Measurements from ENCODE around the gene LIN9. TPM values are rescaled to one million over a fixed set of nuclear protein-coding genes. Genes with fewer than 3 reads are reported as not detected.

Gene LIN9
- total and polyA plus RNA-seq, 10 of the 15 experiments (the other 5 are each of a cell fraction or from before 2014, with no cell fraction given) = 5.9 to 13.5 (median 8.3) TPM

- in situ Hi-C loops (cut with MboI) (no loop called here), intact Hi-C loops (cut with micrococcal nuclease; ENCODE audit: unreplicated experiment) (no loop called here)
- H4K20me1 ChIP-seq (ENCODE audit: control insufficient read depth, insufficient read depth) = no peaks in the 10 kb centered on the region
- H3K27ac ChIP-seq (ENCODE audit: control insufficient read depth, insufficient read depth) = no peak overlapping the region
- no peaks in the 10 kb centered on the region for H3K36me3 ChIP-seq (ENCODE audit: control insufficient read depth in 2 of 2, insufficient read depth in 2 of 2, low read length in 1 of 2)
- no peak overlapping the region for H3K4me3 ChIP-seq
- no peak overlapping the region for H3K9ac ChIP-seq (ENCODE audit: control insufficient read depth, insufficient read depth, low read length)
- ChIA-PET RAD21 (ENCODE audit: unreplicated experiment) (interaction anchor here (1.1 kb wide), 1 partner anchor 23 kb away, joined by 3 read pairs; no protein-coding TSS in a partner anchor), SMC1A (ENCODE audit: uncharacterized antibody, unreplicated experiment) (interaction anchor here (0.7 to 2.2 kb wide), 4 partner anchors 22 to 513 kb away, joined by 3 to 6 read pairs (median 3); no protein-coding TSS in a partner anchor), CTCF (interaction anchor here (1.0 to 1.9 kb wide), 3 partner anchors 22 to 185 kb away, joined by 3 to 6 read pairs (median 6); no protein-coding TSS in a partner anchor), POLR2A (interaction anchor here (0.5 to 1.9 kb wide), 5 partner anchors 22 to 249 kb away, joined by 3 to 5 read pairs (median 4); partner anchors contain the start of gene H3-3A)
- H3K9me3 ChIP-seq (replicated peaks; ENCODE audit: control insufficient read depth, insufficient read depth, low read length) = no peaks in the 10 kb centered on the region
- no peak for FAIRE-seq
- no peak overlapping the region for H2AFZ ChIP-seq (ENCODE audit: control insufficient read depth, low read depth, low read length)
- peaks cover 24% of the 10 kb centered on the region for H3K79me2 ChIP-seq (ENCODE audit: control insufficient read depth, insufficient read depth, low read length)
- no peak for ATAC-seq
- no TSS peak for BruUV-seq (replicated peaks)
- H3K4me1 ChIP-seq (ENCODE audit: control insufficient read depth, insufficient read depth, low read length) = peaks cover 3% of the 10 kb centered on the region; the same call in 1 of the 2 replicates
- DNase-seq (ENCODE audit: low read depth, low spot score) = no peak
- 61% methylated on average over 2 of the region's 2 CpGs for WGBS (ENCODE audit: insufficient coverage, insufficient replicate concordance, low lambda C conversion rate, missing lambda C conversion rate)
- H3K27me3 ChIP-seq (replicated peaks in 1 of 2; ENCODE audit: control insufficient read depth in 2 of 2, insufficient read depth in 2 of 2, low read length in 1 of 2) = no peaks in the 10 kb centered on the region
- H3K4me2 ChIP-seq (ENCODE audit: control insufficient read depth, insufficient read depth) = no peak overlapping the region
- TF ChIP-seq YY1 (IDR thresholded peaks at IDR 0.05; ENCODE audit: low read depth, low read length) = no peak
- no peak for TF ChIP-seq HDAC6 (IDR thresholded peaks at IDR 0.05; ENCODE audit: unreplicated experiment)
- TF ChIP-seq RBBP5 (conservative IDR thresholded peaks at IDR 0.05) = no peak
- TF ChIP-seq ZBED1 (IDR thresholded peaks at IDR 0.05; ENCODE audit: borderline replicate concordance) = no peak
- TF ChIP-seq BCLAF1 (IDR thresholded peaks at IDR 0.05) = no peak
- TF ChIP-seq, protein P1, sequence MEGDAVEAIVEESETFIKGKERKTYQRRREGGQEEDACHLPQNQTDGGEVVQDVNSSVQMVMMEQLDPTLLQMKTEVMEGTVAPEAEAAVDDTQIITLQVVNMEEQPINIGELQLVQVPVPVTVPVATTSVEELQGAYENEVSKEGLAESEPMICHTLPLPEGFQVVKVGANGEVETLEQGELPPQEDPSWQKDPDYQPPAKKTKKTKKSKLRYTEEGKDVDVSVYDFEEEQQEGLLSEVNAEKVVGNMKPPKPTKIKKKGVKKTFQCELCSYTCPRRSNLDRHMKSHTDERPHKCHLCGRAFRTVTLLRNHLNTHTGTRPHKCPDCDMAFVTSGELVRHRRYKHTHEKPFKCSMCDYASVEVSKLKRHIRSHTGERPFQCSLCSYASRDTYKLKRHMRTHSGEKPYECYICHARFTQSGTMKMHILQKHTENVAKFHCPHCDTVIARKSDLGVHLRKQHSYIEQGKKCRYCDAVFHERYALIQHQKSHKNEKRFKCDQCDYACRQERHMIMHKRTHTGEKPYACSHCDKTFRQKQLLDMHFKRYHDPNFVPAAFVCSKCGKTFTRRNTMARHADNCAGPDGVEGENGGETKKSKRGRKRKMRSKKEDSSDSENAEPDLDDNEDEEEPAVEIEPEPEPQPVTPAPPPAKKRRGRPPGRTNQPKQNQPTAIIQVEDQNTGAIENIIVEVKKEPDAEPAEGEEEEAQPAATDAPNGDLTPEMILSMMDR (IDR thresholded peaks at IDR 0.05 in 2 of 3, conservative IDR thresholded peaks at IDR 0.05 in 1 of 3; ENCODE audit: control insufficient read depth in 2 of 3, extremely low read depth in 1 of 3, insufficient read depth in 1 of 3, low read depth in 3 of 3, low read length in 3 of 3) = no peak
Observed at GRCh38 chr1:226310637-226311195, 1.8 kb upstream of the LIN9 start.

Measured in GM12878 (cell line).